HG02642 (cell line): ENCODE data around the gene IL9.
"Not testable (repeated sequence)": the region's sequence is repeated elsewhere in the genome, so short reads cannot be mapped to it uniquely, and the experiment has no call there.

Source experiments
- ATAC-seq: cut with Tn5 transposase; IDR thresholded peaks from one replicate; pipeline ENCODE4 v1.9.1; 2021; ENCODE audit warnings: mild to moderate bottlenecking; ENCODE audit not compliant: unreplicated experiment, poor library complexity

Gene IL9

GRCh38 chr5:135871268-135871915 lies 24.2 kb downstream of the IL9 start:
- ATAC-seq: no peak

- ATAC-seq: no peak
Measured at GRCh38 chr5:135869935-135870334, 25.7 kb downstream of the IL9 start.

- ATAC-seq: no peak
Measured at GRCh38 chr5:135869276-135869675, 26.4 kb downstream of the IL9 start.

- ATAC-seq: no peak
Measured at GRCh38 chr5:135868681-135869080, 27.0 kb downstream of the IL9 start.

- no peak for ATAC-seq
Measured at GRCh38 chr5:135867599-135867998, 28.0 kb downstream of the IL9 start.

GRCh38 chr5:135866016-135866415 lies 29.6 kb downstream of the IL9 start:
- ATAC-seq: no peak

- ATAC-seq: no peak
Measured at GRCh38 chr5:135864503-135865435, 30.9 kb downstream of the IL9 start.

GRCh38 chr5:135862744-135863143 lies 32.9 kb downstream of the IL9 start:
- ATAC-seq: no peak

- no peak for ATAC-seq
Measured at GRCh38 chr5:135862086-135862485, 33.6 kb downstream of the IL9 start.

GRCh38 chr5:135861641-135862040 lies 34.0 kb downstream of the IL9 start:
- no peak for ATAC-seq

- no peak for ATAC-seq
Measured at GRCh38 chr5:135859641-135860040, 36.0 kb downstream of the IL9 start.

- not testable (repeated sequence) for ATAC-seq
Measured at GRCh38 chr5:135859186-135859585, 36.5 kb downstream of the IL9 start.

- no peak for ATAC-seq
Measured at GRCh38 chr5:135857630-135858311, 37.9 kb downstream of the IL9 start.

GRCh38 chr5:135851915-135852845 lies 43.5 kb downstream of the IL9 start:
- no peak for ATAC-seq

- ATAC-seq: no peak
Measured at GRCh38 chr5:135851186-135851914, 44.3 kb downstream of the IL9 start.

GRCh38 chr5:135850671-135851070 lies 45.0 kb downstream of the IL9 start:
- ATAC-seq: no peak

- ATAC-seq: no peak
Measured at GRCh38 chr5:135850231-135850630, 45.4 kb downstream of the IL9 start.

GRCh38 chr5:135847976-135848375 lies 47.7 kb downstream of the IL9 start:
- no peak for ATAC-seq

GRCh38 chr5:135846311-135846710 lies 49.3 kb downstream of the IL9 start:
- no peak for ATAC-seq
